Measurements from ENCODE around the gene RMRP.

GRCh38 chr9:35656348-35656747 lies 1.5 kb downstream of the RMRP start:
- TF ChIP-seq CTCF (IDR thresholded peaks at IDR 0.05) (no peak), POLR2A (IDR thresholded peaks at IDR 0.05) (no peak)

All from suprapubic skin (tissue), 3 donors.